Activated naive CD8-positive, alpha-beta T cell treated with anti-CD3 and anti-CD28 coated beads, Interleukin-2, amount 50 U/mL, for 24 hours (primary cell): ENCODE results near the gene ARX.
A peak's percentile ranks its signal among the peaks of the same experiment; 100 is the strongest.

ENCODE experiments used
- ATAC-seq: fragments of 150-1000 bp; cut with Tn5 transposase; one replicate; pipeline ENCODE4 v1.10.0; 2021
- DNase-seq: peaks from one replicate; pipeline ENCODE4 v3.0.0; 2021
- H3K27ac Mint-ChIP-seq: one replicate; pipeline ENCODE4 v1.8.0; 2021; ENCODE audit warnings: mild to moderate bottlenecking, mixed read lengths
- H3K27me3 Mint-ChIP-seq: one replicate; pipeline ENCODE4 v1.8.0; 2021; ENCODE audit warnings: mixed read lengths
- H3K36me3 Mint-ChIP-seq: one replicate; pipeline ENCODE4 v1.8.0; 2021; ENCODE audit warnings: low read depth, mixed read lengths
- H3K4me1 Mint-ChIP-seq: one replicate; pipeline ENCODE4 v1.8.0; 2021; ENCODE audit warnings: mixed read lengths
- H3K4me3 Mint-ChIP-seq: one replicate; pipeline ENCODE4 v1.8.0; 2021; ENCODE audit warnings: mild to moderate bottlenecking, moderate library complexity, mixed read lengths
- H3K9me3 Mint-ChIP-seq: one replicate; pipeline ENCODE4 v1.8.0; 2021; ENCODE audit warnings: mixed read lengths

The ARX gene

DNA sequence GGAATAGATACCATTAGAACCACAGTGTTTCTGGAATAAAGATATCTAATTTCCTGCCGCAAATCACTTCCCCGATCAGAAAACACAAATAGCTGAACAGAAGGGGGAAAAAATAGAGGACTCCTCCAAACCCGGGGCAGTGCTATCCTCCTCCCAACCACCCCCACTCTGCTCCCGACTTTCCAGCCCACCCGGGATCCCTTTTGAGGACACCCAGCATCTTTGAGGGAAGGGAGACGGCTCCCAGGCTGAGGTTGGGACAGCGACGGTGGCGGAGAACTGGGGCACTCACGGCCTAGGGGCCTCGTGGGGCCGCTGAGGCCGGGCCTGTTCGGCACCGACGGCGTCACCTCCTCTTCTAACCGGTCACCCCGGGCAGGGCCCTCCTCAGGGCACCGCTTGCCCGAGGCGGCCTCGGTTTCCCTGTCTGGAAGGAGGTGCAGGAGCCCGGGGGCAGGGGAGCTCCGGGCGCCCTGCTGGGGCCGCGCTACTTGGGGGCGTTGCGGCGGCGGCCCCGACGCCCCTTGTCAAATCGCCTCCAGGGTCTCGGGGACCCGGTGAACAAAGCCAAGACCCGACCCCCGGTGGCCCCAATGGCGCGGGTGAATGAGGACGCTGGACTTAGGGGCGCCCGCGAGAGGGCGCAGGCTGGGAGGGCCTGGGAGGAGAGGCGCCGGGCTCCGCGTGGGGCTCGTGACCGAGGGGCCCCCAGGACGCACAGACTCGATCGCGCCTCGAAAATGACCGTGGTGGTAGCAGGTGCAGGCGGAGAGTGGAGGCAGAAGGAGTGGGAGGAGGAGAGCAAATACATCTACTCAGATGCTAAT is 6.9 kb upstream of the ARX start:
- DNase-seq (no peak), ATAC-seq (no peak)
- H3K27me3 Mint-ChIP-seq: peaks cover 59% of the 10 kb centered on the region
- H3K4me1 Mint-ChIP-seq: peaks cover 14% of the 10 kb centered on the region
- no peaks in the 10 kb centered on the region for H3K36me3 Mint-ChIP-seq
- H3K27ac Mint-ChIP-seq: no peak overlapping the region
- no peak overlapping the region for H3K4me3 Mint-ChIP-seq
- H3K9me3 Mint-ChIP-seq: no peaks in the 10 kb centered on the region

DNA sequence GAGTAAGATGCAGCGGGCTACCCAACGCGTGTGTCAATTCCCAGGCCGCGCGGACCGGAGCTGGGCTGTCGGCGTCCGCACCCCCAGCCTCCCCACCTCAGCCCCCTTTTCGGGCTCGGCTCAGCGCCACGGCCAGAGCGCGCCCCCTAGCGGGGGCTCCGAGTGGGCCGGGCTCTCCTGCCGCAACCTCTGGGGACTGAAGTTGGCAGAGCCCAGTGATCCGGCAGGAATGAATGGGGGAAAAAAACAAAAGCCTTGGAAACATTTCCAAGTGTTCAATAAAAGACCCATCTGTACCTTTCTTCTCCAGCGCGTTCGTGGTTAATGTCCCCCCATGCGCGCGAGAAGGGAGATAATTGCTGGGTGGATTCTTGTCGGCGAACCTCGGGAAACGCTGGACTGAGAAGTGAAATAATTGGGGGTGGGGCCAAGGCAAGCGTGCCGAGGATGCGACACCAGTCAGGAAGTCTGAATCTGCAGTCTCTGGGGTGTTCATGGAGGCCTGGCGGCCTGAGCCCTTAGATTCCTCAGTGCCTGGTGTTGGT is 5.2 kb upstream of the ARX start:
- no peak overlapping the region for H3K4me3 Mint-ChIP-seq
- peak; percentile 52 for DNase-seq
- peaks cover 16% of the 10 kb centered on the region for H3K4me1 Mint-ChIP-seq
- H3K27ac Mint-ChIP-seq: no peak overlapping the region
- no peaks in the 10 kb centered on the region for H3K36me3 Mint-ChIP-seq
- ATAC-seq: peak; percentile 43
- peaks cover 67% of the 10 kb centered on the region for H3K27me3 Mint-ChIP-seq
- no peaks in the 10 kb centered on the region for H3K9me3 Mint-ChIP-seq

DNA sequence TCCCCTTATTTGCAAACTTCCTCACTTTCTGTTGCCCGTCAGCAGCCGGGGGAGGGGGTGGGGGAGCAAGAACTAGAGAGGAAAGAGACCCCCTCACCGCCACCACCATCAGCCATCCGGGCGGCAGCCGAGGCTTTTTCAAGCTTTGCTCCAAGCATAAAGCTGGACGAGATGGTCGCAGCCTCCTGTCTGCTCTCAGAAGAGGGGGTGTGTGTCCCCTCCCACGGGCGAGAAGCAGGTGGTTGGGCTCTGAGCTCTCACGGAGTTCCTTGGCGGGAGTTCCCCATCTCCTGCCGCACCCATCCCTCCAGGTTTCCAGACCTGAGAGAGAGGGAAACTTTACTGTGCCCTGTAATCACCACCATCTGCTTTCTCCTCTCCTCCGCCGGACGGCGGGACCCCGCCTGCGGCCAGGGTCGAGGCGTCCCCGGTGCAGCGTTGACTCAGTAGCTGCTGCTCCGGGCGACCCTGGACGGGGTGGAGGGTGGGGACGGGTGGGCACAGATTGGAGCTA is 4.7 kb upstream of the ARX start:
- Mint-ChIP-seq H3K4me1 (peaks cover 19% of the 10 kb centered on the region), H3K36me3 (no peaks in the 10 kb centered on the region), H3K4me3 (no peak overlapping the region), H3K27ac (no peak overlapping the region), H3K9me3 (no peaks in the 10 kb centered on the region), H3K27me3 (peaks cover 69% of the 10 kb centered on the region)
- ATAC-seq (no peak), DNase-seq (no peak)

DNA sequence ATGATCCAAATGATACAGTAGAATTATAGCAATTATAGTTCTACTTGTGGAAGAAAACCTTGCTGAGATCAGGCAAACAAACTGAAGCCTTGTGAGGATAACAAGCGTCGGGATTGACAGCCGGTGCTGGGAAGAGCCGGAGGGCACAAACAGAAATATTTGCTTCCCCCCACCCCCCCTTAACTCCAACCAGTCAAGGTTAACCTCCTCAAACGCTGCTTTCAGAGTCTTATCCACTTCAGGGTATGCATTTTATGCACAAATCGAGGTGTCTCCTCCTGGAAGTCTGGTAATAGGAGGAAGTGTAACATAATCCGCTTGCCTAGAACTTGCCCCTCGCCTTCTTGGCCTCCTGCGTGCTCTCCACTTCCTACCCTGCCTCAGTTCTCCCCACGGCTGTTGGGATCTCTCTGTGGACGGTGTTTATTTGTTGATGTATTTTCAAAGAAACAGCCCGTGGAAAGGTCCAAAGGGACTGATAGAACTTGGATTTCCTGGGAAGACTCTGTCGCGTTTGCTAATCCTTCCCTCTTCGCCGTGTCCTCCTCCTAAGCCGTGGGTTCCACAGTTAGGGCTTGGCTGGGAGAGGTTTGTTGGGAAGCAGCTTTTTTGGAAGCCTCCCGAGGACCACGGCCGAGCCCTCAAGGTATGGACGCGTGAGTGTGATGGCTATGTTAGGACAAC is 4.1 kb upstream of the ARX start:
- ATAC-seq (no peak), DNase-seq (no peak)
- Mint-ChIP-seq H3K36me3 (no peaks in the 10 kb centered on the region), H3K4me3 (no peak overlapping the region), H3K9me3 (no peaks in the 10 kb centered on the region), H3K27me3 (peaks cover 73% of the 10 kb centered on the region), H3K27ac (no peak overlapping the region), H3K4me1 (peaks cover 21% of the 10 kb centered on the region)

DNA sequence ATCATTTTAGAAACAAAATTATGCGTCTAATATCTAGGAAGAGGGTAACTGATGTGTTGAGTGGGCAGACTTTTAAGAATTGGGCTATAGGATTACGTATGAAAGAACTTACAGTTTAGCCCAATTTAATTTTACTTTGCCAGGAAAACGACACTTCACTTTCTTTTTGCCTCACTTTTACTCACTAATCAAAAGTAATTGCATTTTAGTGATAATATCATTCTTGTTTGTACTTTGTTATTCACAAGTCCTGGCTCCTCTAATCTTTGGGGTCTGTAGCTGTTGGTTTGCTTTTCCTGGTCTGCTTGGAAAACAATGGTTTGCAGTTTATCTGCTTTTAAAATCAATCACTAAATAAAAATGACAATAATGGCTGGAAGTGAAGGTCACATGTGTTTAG is 2.9 kb upstream of the ARX start:
- H3K4me1 Mint-ChIP-seq: peaks cover 23% of the 10 kb centered on the region
- no peaks in the 10 kb centered on the region for H3K9me3 Mint-ChIP-seq
- no peak overlapping the region for H3K27ac Mint-ChIP-seq
- H3K4me3 Mint-ChIP-seq: no peak overlapping the region
- ATAC-seq (no peak), DNase-seq (no peak)
- H3K27me3 Mint-ChIP-seq: peaks cover 70% of the 10 kb centered on the region
- H3K36me3 Mint-ChIP-seq: no peaks in the 10 kb centered on the region

DNA sequence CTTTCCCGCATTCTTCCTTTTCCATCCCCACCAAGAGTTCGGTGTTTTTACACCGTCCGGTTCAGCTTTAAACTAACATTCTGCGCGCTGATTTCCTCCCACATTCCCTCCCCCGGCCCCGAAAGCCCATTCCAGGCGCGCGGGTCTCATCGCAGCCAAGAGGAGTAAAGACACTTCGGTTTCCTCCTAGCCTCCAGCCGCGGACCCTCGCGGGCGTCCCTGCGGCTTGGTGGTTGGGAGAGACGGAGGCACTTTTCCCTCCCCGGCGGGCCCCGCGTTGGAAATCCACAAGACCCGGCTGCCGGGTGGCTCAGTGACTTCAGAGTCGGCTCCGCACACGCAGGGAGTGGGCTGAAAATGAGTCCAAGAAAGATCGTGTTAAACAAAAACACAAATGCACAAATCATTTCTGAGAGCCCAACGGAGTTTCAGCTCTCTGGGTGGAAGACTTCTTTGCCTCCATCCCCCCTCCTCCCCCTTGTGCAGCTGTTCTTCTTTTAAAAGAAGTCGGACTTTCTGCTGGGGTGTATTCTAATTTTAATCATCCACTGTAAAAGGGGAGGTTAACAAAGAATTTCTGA is 2.0 kb upstream of the ARX start:
- no peak for ATAC-seq
- Mint-ChIP-seq H3K9me3 (no peaks in the 10 kb centered on the region), H3K27ac (no peak overlapping the region), H3K4me1 (peaks cover 23% of the 10 kb centered on the region), H3K4me3 (no peak overlapping the region), H3K27me3 (peaks cover 66% of the 10 kb centered on the region), H3K36me3 (no peaks in the 10 kb centered on the region)
- DNase-seq: no peak

DNA sequence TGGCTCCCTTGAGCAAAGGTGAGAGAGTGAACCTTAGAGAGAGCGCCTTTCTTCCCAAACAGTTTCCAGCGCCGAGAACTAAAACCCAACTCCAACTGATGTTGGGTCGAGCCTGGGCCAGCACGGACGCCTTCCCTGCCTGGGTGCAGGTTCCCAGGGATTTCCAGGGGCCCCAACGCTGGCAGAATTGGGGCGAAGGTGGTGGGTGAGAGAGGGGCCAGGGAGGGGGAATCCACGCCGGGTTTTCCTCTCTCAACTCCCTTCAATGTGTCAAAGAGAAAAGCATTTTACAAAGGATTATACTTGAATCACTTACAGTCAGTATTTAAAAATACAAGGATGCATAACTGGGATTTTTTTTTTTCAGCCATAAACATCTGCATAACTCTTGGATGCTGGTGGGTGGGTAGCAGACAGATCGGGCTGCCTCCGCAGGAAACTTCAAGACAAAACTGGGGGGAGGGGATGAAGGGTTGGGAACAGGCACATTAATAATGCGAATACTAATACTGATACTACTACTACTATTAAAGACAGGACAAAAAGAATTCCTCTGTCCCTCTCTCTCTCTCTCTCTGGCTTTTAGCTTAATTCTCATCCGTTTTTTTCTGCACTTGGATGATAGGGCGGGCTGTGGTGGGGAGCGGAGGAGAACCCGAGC is 1.3 kb upstream of the ARX start:
- no peaks in the 10 kb centered on the region for H3K36me3 Mint-ChIP-seq
- peaks cover 21% of the 10 kb centered on the region for H3K4me1 Mint-ChIP-seq

DNA sequence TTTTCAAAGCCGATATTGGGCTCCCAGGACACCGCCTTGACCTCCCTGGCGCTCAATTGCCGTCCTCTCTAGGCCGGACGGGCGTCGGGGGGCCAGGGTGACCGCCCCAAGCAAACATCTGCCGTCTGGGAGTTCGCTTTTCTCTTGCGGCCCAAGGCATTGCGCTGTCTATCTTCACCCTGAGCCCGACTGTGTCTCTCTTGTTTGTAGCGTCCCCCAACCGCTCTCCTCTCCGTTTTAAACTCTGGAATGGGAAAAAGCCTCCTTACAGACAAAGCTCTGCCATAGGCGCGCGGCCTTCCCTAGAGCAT is 551 bp upstream of the ARX start:
- no peak overlapping the region for H3K4me3 Mint-ChIP-seq
- ATAC-seq: no peak
- H3K9me3 Mint-ChIP-seq: no peaks in the 10 kb centered on the region
- peaks cover 16% of the 10 kb centered on the region for H3K4me1 Mint-ChIP-seq
- no peak for DNase-seq
- peaks cover 64% of the 10 kb centered on the region for H3K27me3 Mint-ChIP-seq
- H3K27ac Mint-ChIP-seq: no peak overlapping the region
- no peaks in the 10 kb centered on the region for H3K36me3 Mint-ChIP-seq

More for the DNA sequence above, 1.3 kb upstream of the ARX start:
- Mint-ChIP-seq H3K27ac (no peak overlapping the region), H3K4me3 (no peak overlapping the region), H3K27me3 (peaks cover 68% of the 10 kb centered on the region), H3K9me3 (no peaks in the 10 kb centered on the region)
- ATAC-seq (no peak), DNase-seq (no peak)

DNA sequence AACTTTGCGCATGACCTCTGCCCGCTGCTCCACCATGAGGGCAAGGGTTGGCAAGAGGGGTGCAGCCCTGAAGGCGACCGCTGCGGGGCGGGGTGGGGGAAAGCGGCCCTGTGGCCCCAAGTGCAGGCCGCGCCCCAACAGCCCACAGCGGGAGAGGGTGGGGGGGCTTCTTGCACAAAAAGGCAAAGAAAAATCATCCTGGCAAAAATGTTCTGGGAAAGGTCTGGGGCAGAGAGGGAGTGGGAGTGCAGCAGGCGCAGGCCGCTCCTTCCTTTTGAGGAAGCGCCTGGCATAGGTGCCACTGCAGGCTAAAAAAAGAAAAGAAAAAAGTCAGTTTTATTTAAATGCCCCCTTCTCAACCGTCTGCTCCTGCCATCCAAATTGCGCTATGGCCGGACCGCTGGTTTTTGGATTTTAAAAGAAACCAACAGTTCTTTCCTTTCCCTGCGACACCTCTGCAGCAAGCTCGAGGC is 1.4 kb downstream of the ARX start:
- ATAC-seq: no peak
- peaks cover 11% of the 10 kb centered on the region for H3K4me1 Mint-ChIP-seq
- H3K27me3 Mint-ChIP-seq: peaks cover 69% of the 10 kb centered on the region
- H3K9me3 Mint-ChIP-seq: no peaks in the 10 kb centered on the region
- no peak overlapping the region for H3K27ac Mint-ChIP-seq
- no peak overlapping the region for H3K4me3 Mint-ChIP-seq
- H3K36me3 Mint-ChIP-seq: no peaks in the 10 kb centered on the region
- DNase-seq: no peak

DNA sequence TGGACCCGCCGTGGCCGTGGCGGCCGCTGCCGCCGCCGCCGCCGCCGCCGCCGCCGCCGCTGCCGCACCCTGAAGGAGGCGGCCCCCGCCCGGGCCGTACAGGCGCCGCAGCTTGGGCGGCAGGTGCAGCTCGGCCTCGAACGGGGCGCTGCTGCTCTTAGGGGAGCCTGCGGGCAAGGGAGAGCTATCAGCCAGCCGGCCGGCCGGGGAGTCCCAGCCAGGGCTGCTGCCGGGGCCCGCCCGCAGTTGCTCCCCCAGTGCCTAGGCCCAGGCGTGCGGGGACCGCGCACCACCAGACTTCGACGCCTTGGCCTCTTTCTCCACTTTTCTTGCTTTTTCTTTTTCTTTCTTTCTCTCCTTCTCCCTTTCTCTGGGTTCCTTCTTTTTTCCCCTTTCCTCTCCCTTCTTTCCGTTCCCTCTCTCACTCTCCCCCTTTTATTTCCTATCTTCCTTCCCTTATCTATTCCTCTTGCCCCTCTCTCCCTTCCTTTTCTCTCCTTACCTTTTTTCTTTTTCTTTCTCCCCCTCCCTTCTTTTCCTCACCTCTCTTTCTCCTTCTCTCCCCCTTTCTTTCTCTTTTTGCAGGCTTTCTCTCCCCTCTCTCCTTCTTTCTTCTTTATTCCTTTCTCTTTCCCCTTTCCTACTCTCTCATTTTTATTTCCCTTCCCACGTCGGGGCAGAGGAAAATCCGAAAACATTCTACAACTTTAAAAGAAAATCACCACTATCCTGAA is 2.0 kb downstream of the ARX start:
- Mint-ChIP-seq H3K9me3 (no peaks in the 10 kb centered on the region), H3K4me1 (peaks cover 10% of the 10 kb centered on the region), H3K27ac (no peak overlapping the region), H3K36me3 (no peaks in the 10 kb centered on the region), H3K27me3 (peaks cover 72% of the 10 kb centered on the region), H3K4me3 (peak overlapping the region; percentile 24)
- ATAC-seq (peak; percentile 14), DNase-seq (no peak)

DNA sequence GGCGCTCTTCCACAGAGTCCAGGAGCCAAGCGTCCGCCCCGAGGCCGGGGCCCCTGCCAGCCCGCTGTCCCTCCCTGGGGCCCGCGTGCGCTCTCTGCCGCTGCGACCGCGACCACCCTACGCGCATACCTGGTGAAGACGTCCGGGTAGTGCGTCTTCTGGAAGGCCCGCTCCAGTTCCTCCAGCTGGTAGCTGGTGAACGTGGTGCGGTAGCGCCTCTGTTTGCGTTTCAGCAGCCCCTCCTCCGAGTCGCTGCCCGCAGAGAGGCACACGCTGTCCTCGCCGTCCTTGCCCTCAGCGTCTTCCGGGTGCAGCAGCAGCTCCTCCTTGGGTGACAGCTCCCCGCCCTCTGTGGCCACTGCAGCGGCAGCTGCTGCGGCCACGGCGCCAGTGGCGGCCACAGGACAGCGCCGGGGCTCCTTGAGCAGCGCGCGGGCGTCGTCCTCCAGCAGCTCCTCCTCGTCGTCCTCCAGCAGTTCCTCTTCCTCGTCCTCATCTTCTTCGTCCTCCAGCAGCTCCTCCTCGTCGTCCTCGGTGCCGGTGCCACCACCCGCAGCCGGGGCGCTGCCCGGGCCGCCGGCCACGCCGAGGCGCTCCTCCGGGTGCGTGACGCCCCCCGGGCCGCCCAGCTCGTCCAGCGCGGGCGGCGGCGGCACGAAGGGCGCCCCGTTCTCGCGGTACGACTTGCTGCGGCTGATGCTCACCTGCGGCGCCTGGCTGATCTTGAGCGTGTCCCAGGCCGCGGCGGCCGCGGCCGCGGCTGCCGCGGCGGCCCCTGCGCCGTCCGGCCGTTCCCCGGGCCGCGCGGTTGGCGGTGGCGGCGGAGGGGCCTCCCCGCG is 2.8 kb downstream of the ARX start:
- Mint-ChIP-seq H3K4me1 (peaks cover 9% of the 10 kb centered on the region), H3K27me3 (peaks cover 76% of the 10 kb centered on the region), H3K36me3 (no peaks in the 10 kb centered on the region), H3K4me3 (no peak overlapping the region), H3K27ac (no peak overlapping the region), H3K9me3 (no peaks in the 10 kb centered on the region)
- no peak for DNase-seq
- no peak for ATAC-seq

DNA sequence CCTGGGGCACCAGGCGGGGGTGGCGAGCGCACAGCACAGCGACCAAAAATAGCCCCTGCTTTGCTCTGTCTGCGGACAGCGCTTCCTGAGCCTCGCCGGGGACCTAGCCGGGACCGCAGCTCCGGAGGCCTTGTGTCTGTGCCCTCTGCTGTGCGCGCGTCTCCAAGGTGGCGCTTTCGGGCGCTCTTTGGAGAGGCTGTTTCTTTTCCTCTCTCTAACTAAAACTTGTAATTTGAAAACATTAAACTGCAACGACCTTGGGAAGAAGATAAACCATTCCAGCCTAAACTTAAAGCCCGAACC is 3.4 kb downstream of the ARX start:
- no peak overlapping the region for H3K27ac Mint-ChIP-seq
- no peak overlapping the region for H3K4me3 Mint-ChIP-seq
- no peak for ATAC-seq
- H3K36me3 Mint-ChIP-seq: no peaks in the 10 kb centered on the region
- H3K9me3 Mint-ChIP-seq: no peaks in the 10 kb centered on the region
- no peak for DNase-seq
- peaks cover 76% of the 10 kb centered on the region for H3K27me3 Mint-ChIP-seq
- peaks cover 7% of the 10 kb centered on the region for H3K4me1 Mint-ChIP-seq

DNA sequence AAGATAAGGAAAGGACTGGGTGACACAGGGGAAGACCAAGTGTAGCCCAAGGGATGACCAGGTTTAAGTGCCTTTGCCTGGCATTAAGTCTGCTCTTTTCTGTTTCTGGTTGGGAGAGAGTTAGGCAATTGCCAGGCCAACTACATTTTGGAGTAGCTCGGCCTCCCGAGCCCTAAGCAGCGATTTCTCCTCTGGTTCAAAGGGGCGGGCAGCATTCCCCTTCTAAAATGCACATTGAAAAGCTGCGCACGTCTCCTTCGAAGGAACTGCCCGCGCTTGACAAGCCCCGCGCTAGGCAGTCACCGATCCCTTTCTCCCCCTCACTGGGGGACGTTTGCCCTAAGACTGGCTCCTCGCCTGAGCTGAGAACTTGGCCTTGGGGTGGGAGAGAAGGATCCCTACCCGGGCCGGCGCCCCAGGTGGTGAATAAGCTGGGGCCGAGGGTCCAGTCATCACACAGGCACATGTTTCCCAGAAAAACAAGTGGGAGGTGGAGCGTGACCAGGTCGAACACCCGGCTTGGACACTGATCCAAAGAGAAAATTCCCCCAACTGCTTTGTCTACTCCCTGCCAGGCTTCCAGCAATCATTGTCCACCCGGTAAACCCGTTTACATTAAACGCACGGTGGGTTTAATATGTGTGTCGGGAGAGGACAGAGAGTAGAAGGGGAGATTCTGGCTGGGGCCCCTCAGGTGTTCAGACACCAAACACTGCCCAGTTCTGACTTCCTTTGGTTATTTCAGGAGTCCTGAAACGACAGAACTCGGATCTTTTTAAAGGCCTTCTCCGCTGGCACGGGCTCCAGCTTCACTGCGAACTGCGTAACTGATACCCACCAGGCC is 4.0 kb downstream of the ARX start:
- ATAC-seq (no peak), DNase-seq (no peak)
- Mint-ChIP-seq H3K9me3 (no peaks in the 10 kb centered on the region), H3K27me3 (peaks cover 73% of the 10 kb centered on the region), H3K36me3 (no peaks in the 10 kb centered on the region), H3K4me3 (no peak overlapping the region), H3K27ac (no peak overlapping the region), H3K4me1 (peaks cover 9% of the 10 kb centered on the region)
